NCI-H2171 (cell line): ENCODE data around the gene KDM3B.
A peak's percentile ranks its signal among the peaks of the same experiment; 100 is the strongest.
"Not testable (repeated sequence)": the region's sequence is repeated elsewhere in the genome, so short reads cannot be mapped to it uniquely, and the experiment has no call there.

Experiments
- DNase-seq: peaks from one replicate; lab custom pipeline; 2025; lab: John Stamatoyannopoulos, UW

KDM3B gene

DNA sequence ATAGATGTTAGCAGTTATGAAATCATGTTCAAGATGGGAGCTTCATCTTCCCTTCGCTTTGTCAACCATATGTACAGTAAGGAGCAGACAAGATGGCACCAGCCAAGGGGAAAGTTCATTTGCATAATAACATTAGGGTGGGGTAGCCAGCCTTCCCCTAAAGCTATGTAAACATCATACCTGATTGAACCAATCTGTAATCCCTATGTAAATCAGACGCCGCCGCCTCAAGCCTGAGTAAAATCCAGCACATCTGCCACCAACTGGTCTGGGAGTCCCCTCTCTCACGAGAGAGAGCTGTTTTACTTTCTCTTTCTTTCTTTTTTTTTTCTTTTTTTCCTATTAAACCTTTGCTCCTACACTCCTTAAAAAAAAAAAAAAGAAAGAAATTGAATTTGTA is 55.5 kb downstream of the KDM3B start:
- DNase-seq: peak; percentile 74

- not testable (repeated sequence) for DNase-seq
Measured at GRCh38 chr5:138410996-138411640, 58.6 kb downstream of the KDM3B start.

DNA sequence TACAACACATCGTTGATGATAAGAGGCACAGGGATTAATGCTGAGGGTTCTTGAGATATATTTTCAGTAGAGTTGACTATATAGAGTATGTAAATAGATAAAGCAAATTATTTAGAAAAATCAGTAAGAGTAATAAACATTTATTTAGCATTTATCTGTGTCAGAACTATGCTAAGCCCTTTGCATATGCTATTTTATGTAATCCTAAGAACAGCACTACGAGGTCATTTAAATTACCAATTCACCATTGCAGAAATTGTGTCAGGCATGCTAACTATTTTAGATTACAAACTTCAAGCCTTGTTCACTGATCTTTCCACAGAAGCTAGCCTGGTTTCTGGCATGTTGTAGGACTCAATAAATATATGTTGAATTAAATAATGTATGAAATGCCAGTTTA is 66.0 kb downstream of the KDM3B start:
- no peak for DNase-seq

DNA sequence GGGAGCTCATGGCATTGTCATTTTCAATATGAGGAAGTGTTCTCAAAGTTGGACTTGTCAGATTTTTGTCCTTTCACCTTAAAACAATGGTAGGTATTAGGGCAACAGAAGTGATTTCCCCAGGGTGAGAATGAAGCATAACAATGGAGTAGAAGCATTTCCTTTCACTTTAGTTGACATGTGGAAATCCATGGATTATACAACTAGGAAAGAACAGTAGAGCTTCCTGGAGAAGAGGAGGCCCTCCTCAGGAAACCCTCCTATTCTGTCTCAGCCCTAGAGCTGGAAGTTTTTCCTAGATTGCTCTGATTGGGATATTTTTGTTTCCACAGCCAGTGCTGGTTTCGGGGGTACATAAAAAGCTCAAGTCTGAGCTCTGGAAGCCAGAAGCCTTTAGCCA is 72.6 kb downstream of the KDM3B start:
- no peak for DNase-seq

GRCh38 chr5:138435943-138436342 is 83.5 kb downstream of the KDM3B start:
- no peak for DNase-seq

DNA sequence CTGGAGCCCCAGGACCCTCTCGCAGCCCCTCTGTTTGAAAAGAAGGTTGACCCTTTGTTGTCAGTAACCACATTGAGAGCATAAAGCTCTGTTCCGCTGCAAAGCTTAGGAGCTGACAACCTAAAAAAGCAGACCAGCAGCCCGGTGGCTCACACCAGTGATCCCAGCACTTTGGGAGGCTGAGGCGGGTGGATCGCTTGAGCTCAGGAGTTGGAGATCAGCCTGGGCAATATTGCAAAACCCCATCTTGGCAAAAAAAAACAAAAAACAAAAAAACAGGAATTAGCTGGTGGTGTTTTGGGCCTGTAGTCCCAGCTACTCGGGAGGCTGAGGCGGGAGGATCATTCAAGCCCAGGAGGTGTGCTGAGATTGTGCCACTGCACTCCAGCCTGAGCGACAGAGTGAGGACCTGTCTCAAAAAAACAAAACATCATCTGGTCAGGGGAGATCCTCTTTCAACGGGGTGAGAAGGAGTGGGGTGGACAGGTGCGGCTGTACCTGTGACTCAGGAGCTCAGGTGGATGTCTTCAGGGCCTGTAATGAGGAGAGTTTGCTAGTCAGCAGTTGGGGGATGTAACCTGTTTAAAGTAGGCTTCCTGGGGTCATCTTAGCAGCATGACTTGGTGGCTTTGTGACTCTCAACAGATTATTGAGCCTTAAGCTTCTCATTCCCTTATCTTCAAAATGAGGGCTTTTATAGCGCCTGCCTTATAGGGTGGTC is 85.7 kb downstream of the KDM3B start:
- DNase-seq: no peak

- peak; percentile 41 for DNase-seq
Measured at GRCh38 chr5:138438724-138439476, 86.4 kb downstream of the KDM3B start, which contains the start of gene REEP2. TSS of gene REEP2 (plus strand) at chr5:138439057. CDS start at chr5:138439209, 152 bp downstream.

GRCh38 chr5:138439477-138440158 is 87.1 kb downstream of the KDM3B start:
- DNase-seq: no peak

DNA sequence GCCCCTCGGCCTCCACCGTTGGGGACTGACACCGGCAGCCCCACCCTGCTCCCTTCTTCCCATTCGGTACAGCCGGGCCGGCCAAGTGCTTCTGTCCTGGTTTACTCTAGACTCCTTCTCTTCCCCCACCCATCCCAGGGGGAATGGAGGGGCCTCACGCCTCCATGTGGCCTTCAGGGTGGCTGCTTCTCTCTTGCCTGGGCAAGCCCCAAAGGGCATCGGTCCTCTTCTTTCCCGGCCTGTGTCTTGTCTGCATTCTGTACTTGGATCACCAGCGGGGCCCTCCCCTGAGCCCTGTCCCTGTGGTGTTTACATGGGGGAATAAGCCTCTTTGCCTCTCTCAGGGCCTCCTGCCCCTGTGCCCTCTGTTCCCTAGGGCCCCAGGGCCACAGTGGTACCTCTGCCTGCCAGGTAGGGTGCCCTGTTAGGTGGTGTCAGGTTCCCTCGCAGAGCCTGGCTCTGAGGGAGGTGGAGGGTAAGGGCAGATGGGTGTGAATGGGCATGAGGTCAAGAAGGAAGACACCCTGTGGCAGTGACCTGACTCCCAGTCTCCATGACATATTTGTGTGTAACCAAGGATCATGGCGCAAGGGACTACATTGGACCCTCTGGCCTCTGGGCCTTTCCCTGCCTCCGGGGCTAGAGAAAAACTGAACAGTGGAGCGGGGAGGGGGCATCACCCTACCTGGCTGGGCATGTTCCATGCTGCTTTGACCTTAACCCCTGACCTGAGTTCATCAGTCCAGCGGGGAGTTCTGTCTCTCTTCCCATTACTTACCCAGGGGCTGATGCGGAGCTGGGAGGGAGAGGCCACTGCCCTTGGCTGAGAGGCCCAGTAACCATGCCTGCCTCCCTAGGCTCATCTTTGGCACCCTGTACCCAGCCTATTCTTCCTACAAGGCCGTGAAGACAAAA is 87.9 kb downstream of the KDM3B start:
- DNase-seq: no peak

- no peak for DNase-seq
Measured at GRCh38 chr5:138441221-138441620, 88.7 kb downstream of the KDM3B start.

DNA sequence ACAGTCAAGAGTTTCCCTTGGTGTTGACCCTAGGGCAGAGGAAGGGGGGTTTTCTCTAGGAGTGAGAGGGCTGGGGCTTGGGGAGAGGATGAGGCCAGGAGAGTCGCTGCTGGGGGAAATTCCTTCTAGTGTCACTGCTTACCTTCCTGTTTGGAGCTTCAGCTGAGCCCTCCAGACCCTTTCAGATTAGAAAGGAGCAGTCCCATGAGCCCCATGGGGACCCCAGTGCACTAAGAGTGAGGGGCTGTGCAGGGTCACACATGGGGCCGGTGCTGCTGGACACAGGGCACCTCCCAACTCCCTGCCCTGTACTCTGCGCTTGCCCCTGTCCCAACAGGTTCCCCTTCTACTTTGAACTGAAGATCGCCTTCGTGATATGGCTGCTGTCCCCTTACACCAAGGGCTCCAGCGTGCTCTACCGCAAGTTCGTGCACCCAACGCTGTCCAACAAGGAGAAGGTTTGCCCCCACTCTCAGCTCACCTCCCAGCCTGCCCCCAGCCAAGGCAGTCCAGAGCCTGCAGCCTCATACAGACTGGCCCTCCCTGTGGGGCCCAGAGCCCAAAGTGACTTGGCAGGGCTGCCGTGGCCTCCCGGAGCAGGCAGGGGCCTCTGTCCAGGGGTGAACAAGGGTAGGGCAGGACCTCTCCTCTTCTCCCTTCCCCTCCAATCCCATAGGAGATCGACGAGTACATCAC is 91.7 kb downstream of the KDM3B start:
- DNase-seq: no peak

DNA sequence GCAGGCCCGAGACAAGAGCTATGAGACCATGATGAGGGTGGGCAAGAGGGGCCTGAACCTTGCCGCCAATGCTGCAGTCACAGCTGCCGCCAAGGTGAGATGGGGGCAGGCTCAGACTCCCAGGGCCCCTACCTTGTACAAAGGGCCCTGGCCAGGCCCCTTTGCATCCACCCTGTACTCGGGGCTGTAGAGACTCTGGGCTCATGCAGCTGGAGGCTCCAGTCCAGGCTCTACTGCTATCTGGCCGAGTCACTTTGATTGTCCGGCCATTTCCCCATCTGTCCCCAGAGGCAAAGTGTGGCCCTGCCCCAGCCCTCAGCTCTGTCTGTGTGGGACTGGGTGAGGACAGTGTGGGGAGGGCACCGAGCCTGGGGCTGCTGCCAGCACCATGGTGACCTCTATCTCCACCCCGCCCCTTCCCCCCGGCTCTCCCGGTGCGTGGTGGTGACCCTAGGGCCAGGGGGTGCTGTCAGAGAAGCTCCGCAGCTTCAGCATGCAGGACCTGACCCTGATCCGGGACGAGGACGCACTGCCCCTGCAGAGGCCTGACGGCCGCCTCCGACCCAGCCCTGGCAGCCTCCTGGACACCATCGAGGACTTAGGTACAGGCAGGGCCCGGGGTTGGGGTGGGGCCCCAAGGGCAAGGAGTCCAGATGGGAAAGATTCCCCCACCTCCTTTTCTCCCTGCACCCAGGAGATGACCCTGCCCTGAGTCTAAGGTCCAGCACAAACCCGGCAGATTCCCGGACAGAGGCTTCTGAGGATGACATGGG is 92.5 kb downstream of the KDM3B start:
- DNase-seq: no peak

DNA sequence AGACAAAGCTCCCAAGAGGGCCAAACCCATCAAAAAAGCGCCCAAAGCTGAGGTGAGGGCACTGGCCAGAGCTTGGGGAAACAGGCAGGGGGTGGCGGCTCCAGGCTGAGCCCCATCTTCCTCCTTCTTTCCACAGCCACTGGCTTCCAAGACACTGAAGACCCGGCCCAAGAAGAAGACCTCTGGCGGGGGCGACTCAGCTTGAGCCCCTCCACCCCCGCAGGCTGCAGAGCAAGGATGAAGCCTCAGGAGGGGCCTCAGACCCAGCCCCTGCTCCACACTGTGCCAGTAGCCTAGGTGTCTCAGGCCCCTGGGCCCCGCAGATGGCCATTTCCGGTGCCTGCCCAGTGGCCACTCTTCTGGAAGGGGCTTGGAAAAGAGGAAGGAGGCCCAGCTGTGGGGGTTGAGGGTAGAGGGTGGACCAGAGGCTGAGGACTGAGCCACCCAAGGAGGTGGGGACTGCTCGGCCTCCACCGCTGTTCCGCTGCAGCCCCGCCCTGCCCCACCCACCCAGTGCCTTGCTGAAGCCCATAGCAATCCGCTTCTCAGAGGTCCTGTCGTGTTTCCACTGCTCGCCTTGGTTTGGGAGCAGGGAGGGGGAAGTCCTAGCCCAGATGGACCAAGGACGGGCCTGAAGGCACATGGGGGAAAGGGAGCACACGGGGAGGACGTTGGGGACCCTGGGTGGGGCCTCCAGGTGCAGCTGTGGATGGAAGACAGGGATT is 93.2 kb downstream of the KDM3B start:
- DNase-seq: no peak

DNA sequence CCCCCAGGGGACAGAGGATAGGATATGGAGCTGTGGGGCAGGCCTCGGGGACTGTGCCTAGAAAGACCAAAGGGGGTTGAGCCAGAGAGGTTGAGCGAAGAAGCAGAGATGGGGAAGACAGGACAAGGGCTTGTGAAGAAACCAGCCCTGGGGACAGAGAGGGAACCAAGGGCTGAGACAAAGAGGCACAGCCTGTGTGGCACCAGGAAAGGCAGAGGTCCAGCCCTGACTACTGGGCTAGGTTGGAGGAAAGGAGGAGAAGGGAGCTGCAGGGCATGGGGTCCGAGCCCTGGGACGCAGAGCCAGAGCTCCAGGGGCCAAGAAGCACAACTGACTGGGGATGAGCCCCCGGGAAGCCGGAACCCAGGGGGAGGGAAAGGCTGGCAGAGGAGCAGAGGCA is 95.6 kb downstream of the KDM3B start:
- DNase-seq: no peak

DNA sequence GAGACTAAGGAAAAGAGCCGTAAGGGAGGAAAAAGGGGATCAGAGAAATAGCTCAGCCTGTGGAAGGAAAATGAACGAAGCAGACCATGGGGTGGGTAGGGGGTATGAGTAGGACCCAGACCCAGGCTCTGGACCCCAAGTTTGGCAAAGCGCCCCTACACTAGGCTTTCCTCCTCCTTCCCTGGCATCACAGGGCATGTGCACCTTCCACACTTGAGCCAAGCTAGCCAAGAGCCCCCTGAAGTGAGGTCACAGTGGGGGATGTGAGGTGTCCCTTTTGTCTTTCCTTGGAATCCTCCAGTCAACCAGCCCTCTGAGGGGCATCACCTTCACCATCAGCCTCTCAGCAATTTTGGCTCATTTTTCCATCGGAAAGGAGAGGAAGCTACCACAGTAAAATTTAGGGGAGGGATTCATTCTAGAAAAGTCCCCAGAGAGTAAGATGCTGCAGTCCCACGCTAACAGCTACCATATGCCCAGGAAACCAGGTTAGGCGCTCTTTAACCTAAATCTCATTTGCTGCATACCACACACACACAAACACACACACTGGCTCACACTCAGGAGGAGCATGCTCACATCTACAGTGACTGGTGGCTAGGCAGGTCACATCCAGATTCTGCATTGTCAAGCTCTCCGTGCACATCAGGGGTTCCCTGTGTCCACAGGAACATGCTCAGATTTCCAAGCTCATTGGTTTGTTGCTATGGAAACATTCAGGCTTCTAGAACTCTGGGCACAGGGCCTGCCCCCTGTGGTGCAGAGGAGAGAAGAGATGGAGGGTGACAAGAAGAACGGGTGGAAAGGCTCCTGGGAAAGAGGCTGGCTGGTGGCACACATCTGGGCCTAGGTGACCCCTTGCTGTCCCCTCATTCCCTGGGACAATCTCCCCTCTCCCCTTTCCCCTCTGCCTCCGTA is 96.3 kb downstream of the KDM3B start:
- DNase-seq: peak; percentile 43

- peak; percentile 37 for DNase-seq
Measured at GRCh38 chr5:138449501-138450239, 97.2 kb downstream of the KDM3B start.

GRCh38 chr5:138450971-138451370 is 98.5 kb downstream of the KDM3B start:
- no peak for DNase-seq
